NCI-H82 (cell line): ENCODE data around the gene CRHR2.
A peak's percentile ranks its signal among the peaks of the same experiment; 100 is the strongest.

ENCODE experiments used
- DNase-seq: peaks from one replicate; lab custom pipeline; 2025; lab: John Stamatoyannopoulos, UW

CRHR2 gene

GRCh38 chr7:30618080-30618676 lies 64.1 kb downstream of the CRHR2 start:
- DNase-seq: no peak

DNA sequence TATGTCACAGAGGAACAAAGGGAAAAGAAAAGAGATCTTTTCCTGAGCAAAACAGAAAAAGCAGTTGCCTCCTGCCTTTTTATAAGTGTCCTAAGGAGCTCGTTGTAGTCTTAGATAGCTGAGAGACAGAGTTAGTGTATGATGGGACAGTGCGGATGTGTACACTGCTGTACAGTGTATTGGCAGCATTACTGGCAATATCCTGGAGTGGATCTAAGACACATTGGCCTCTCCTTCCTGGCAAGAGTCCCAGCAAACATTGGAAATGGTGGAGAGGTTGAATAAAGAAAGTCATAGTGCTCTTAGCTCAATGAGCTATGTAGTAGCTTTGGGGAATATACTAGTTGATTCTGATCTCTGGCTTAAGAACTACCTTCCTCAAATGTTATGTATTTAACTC lies 64.9 kb downstream of the CRHR2 start:
- DNase-seq: no peak

DNA sequence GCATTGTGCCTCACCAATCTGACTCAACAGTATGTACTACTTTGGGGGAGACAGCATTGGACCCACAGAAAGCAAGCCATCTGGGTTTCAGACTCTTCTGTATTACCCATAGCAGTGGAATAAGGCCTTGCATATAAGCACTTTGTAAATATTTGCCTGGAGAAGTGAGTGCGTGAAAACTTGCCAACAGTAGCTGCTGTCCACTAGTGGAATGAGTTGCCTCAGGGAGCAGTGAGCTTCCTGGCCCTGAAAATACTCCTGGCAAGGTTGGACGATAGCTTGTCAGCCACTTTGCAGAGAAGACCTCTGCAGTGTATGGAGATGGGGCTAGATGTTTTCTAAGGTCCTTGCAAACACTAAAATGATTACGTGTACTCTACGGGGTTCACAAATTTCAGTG lies 65.9 kb downstream of the CRHR2 start:
- no peak for DNase-seq

DNA sequence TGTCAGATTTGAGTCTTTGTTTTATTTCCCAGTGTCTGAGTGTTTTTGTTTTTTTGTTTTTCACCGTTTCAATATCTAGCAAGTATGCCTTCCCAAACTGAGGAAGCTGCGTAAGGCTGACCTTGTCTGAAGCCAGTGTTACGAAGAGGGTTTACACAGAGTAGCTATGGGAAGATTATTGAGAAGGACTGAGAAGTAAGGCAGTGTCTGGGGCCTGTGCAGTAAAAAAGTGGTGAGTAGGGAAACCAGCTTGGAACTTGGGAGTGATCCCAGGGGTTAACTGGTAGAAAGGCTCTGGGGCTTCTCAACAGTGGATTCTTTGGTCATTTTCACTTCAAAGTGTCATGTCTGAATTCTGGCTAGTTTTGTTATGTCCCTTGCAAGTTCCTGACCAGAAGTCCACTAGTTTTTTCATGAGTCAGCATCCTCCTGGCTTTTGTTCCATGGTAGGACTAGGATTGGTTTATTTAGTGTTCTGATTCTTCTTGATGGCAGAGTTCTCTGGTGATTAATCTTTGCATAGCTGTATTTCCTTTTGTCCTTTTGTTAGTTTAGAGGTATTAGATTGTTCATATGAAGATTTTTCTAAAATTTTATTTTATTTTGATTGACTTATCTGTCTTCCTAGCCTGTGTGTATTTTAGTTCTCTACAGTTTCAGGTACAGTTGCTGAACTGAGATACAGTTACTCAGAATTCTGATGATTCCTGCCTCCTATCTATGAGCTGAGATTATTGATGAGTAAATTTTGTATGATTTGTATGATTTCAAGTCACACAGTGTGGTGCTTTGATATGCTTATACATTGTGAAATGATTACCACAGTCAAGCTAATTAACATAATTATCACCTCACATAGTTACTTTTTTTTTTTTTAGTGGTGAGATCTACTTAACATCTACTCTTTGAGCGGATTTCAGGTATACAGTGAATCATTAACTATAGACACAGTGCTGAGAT lies 68.6 kb downstream of the CRHR2 start:
- DNase-seq: no peak

- DNase-seq: peak; percentile 5
Measured at GRCh38 chr7:30612658-30613265, 69.5 kb downstream of the CRHR2 start.

DNA sequence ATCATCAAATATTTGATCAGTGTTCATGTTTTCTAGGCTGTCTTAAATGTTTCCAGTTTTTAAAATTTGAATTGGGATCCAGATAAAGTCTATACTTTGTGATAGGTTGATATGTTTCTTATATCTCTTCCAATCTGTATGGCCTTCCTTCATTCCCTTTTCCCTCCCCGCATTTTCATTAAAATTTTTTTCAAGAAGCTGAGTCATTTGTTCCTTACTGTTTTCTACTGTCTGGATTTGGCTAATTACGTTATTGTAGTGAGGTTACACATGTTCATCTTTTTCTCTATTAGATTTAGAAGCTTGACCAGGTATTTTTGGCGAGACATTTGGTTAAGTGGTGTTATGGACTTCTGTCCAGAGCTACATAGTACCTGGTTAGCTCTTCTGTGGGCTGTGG lies 76.4 kb downstream of the CRHR2 start:
- no peak for DNase-seq

GRCh38 chr7:30604901-30605300 lies 77.4 kb downstream of the CRHR2 start:
- DNase-seq: peak; percentile 40
